ENCODE results near the gene SMIM35.
"Not testable (repeated sequence)": the region's sequence is repeated elsewhere in the genome, so short reads cannot be mapped to it uniquely, and the experiment has no call there.

The SMIM35 gene

DNA sequence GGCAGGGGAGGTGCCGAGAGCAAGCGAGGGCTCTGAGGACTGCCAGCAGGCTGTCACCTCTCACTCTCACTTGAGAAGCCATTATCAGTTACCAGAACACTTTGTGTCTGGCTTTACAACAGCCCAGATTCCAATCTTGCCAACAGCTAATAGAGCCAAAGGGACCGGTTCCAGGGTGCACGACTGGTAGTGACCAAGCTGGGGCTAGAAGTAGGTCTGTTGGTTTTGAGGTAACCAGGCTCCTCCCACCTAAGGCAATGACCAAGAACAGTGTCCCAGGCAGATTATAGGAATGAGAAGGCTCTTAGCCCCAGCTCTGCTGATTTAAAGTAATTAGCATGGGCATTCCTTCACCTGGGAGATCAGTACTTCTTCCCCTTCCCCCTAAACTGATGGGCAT is 107.8 kb downstream of the SMIM35 start:
- Histone ChIP-seq H4K8ac (ENCODE audit: low read depth, low read length) (no peak overlapping the region), H3K4me1 (ENCODE audit: control insufficient read depth in 1 of 2, insufficient read depth in 2 of 2, low read length in 2 of 2) (no peaks in the 10 kb centered on the region), H3K18ac (ENCODE audit: low read length) (no peak overlapping the region), H3K9me3 (ENCODE audit: insufficient read depth, low read depth, low read length) (peaks cover 5% of the 10 kb centered on the region), H3K36me3 (ENCODE audit: control insufficient read depth in 1 of 2, insufficient read depth in 2 of 2, low read length in 2 of 2) (no peaks in the 10 kb centered on the region), H2AK5ac (ENCODE audit: low read length) (no peak overlapping the region), H2BK5ac (ENCODE audit: low read depth, low read length, poor library complexity) (no peak overlapping the region), H3K14ac (ENCODE audit: low read length) (no peak overlapping the region), H3K9ac (ENCODE audit: low read length) (no peak overlapping the region), H2BK12ac (ENCODE audit: low read length) (no peak overlapping the region), H3K23ac (ENCODE audit: low read length) (no peak overlapping the region), H4K12ac (ENCODE audit: low read depth, low read length) (no peak overlapping the region), H3K27ac (ENCODE audit: low read depth, low read length) (no peak overlapping the region), H3K4ac (ENCODE audit: low read depth, low read length) (no peak overlapping the region), H3K27me3 (ENCODE audit: insufficient read depth, low read length) (peaks cover 2% of the 10 kb centered on the region), H3K4me3 (ENCODE audit: low read depth, low read length) (no peak overlapping the region), H3K79me1 (ENCODE audit: low read length) (no peaks in the 10 kb centered on the region), H2BK120ac (ENCODE audit: insufficient read depth, low read length, poor library complexity) (no peak overlapping the region), H3K4me2 (ENCODE audit: low read length) (no peak overlapping the region), H3K79me2 (ENCODE audit: control insufficient read depth, insufficient read depth, low read length, poor library complexity) (no peaks in the 10 kb centered on the region), H4K91ac (ENCODE audit: low read depth, low read length) (no peak overlapping the region), H2AFZ (ENCODE audit: insufficient read depth, low read length, poor library complexity) (no peak overlapping the region)
- peak in 1 of 2 donors; percentile 18 for DNase-seq
- WGBS (ENCODE audit: extremely low coverage, insufficient coverage, insufficient read length): no CpG with 5 or more reads among the region's 4 CpGs

- H3K4me3 ChIP-seq (ENCODE audit: low read depth, low read length); H3K4me1 ChIP-seq (ENCODE audit: control insufficient read depth in 1 of 2, insufficient read depth in 2 of 2, low read length in 2 of 2); H3K14ac ChIP-seq (ENCODE audit: low read length); H4K12ac ChIP-seq (ENCODE audit: low read depth, low read length); H3K79me1 ChIP-seq (ENCODE audit: low read length); H4K91ac ChIP-seq (ENCODE audit: low read depth, low read length); H2AFZ ChIP-seq (ENCODE audit: insufficient read depth, low read length, poor library complexity); H2BK12ac ChIP-seq (ENCODE audit: low read length); H3K4ac ChIP-seq (ENCODE audit: low read depth, low read length); H2BK120ac ChIP-seq (ENCODE audit: insufficient read depth, low read length, poor library complexity); H3K23ac ChIP-seq (ENCODE audit: low read length); H3K9me3 ChIP-seq (ENCODE audit: insufficient read depth, low read depth, low read length); H2AK5ac ChIP-seq (ENCODE audit: low read length); DNase-seq; H3K9ac ChIP-seq (ENCODE audit: low read length); H3K18ac ChIP-seq (ENCODE audit: low read length); H2BK5ac ChIP-seq (ENCODE audit: low read depth, low read length, poor library complexity); H3K4me2 ChIP-seq (ENCODE audit: low read length); H3K27me3 ChIP-seq (ENCODE audit: insufficient read depth, low read length); H3K36me3 ChIP-seq (ENCODE audit: control insufficient read depth in 1 of 2, insufficient read depth in 2 of 2, low read length in 2 of 2); H3K79me2 ChIP-seq (ENCODE audit: control insufficient read depth, insufficient read depth, low read length, poor library complexity); H3K27ac ChIP-seq (ENCODE audit: low read depth, low read length); H4K8ac ChIP-seq (ENCODE audit: low read depth, low read length): not testable (repeated sequence)
- no CpG with 5 or more reads among the region's 36 CpGs for WGBS (ENCODE audit: extremely low coverage, insufficient coverage, insufficient read length)
These were observed 108.4 kb downstream of the SMIM35 start for GRCh38 chr11:117978291-117978910.

DNA sequence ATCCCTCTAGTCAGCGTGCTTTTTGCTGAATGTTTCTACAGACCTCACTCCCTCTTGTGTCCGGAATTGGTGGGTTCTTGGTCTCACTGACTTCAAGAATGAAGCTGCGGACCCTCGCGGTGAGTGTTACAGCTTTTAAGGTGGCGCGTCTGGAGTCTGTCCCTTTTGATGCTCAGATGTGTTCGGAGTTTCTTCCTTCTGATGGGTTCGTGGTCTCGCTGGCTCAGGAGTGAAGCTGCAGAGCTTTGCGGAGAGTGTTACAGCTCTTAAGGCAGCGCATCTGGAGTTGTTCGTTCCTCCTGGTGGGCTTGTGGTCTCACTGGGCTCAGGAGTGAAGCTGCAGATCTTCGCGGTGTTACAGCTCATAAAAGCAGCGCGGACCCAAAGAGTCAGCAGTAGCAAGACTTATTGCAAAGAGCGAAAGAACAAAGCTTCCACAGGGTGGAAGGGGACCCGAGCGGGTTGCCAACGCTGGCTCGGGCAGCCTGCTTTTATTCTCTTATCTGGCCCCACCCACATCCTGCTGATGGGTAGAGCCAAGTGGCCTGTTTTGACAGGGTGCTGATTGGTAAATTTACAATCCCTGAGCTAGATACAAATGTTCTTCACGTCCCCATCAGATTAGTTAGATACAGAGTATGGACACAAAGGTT is 109.0 kb downstream of the SMIM35 start:
- H4K8ac ChIP-seq (ENCODE audit: low read depth, low read length); H3K4ac ChIP-seq (ENCODE audit: low read depth, low read length); H4K12ac ChIP-seq (ENCODE audit: low read depth, low read length); H3K9ac ChIP-seq (ENCODE audit: low read length); H2AFZ ChIP-seq (ENCODE audit: insufficient read depth, low read length, poor library complexity); DNase-seq; H3K18ac ChIP-seq (ENCODE audit: low read length); H2AK5ac ChIP-seq (ENCODE audit: low read length); H3K23ac ChIP-seq (ENCODE audit: low read length); H3K14ac ChIP-seq (ENCODE audit: low read length); H2BK12ac ChIP-seq (ENCODE audit: low read length); H3K27me3 ChIP-seq (ENCODE audit: insufficient read depth, low read length); H3K4me1 ChIP-seq (ENCODE audit: control insufficient read depth in 1 of 2, insufficient read depth in 2 of 2, low read length in 2 of 2); H2BK5ac ChIP-seq (ENCODE audit: low read depth, low read length, poor library complexity); H3K9me3 ChIP-seq (ENCODE audit: insufficient read depth, low read depth, low read length); H3K27ac ChIP-seq (ENCODE audit: low read depth, low read length); H3K4me3 ChIP-seq (ENCODE audit: low read depth, low read length); H3K4me2 ChIP-seq (ENCODE audit: low read length); H3K79me2 ChIP-seq (ENCODE audit: control insufficient read depth, insufficient read depth, low read length, poor library complexity); H4K91ac ChIP-seq (ENCODE audit: low read depth, low read length); H3K79me1 ChIP-seq (ENCODE audit: low read length); H2BK120ac ChIP-seq (ENCODE audit: insufficient read depth, low read length, poor library complexity); H3K36me3 ChIP-seq (ENCODE audit: control insufficient read depth in 1 of 2, insufficient read depth in 2 of 2, low read length in 2 of 2): not testable (repeated sequence)
- no CpG with 5 or more reads among the region's 23 CpGs for WGBS (ENCODE audit: extremely low coverage, insufficient coverage, insufficient read length)

DNA sequence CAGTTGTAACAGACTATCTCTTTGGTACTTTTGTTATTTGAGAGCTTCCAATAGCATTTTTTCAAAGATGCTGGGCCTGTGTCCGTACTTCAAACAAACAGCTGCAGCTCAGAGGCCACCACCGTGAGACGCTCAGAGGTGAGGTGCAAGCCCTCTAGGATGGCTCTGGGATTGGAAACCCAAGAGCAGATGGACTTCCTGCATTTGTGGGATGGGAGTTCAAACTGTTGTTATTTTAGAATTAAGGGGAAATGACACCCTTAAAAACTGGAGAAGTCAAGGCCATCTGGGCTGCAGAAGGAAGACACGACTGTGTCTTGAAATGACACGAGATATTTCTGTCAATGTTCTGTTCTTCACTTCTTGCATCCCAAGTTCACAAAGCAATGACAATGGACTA is 109.7 kb downstream of the SMIM35 start:
- Histone ChIP-seq H3K27me3 (ENCODE audit: insufficient read depth, low read length) (peaks cover 2% of the 10 kb centered on the region), H3K4me2 (ENCODE audit: low read length) (no peak overlapping the region), H3K4ac (ENCODE audit: low read depth, low read length) (no peak overlapping the region), H3K79me2 (ENCODE audit: control insufficient read depth, insufficient read depth, low read length, poor library complexity) (no peaks in the 10 kb centered on the region), H3K9ac (ENCODE audit: low read length) (no peak overlapping the region), H4K91ac (ENCODE audit: low read depth, low read length) (no peak overlapping the region), H4K12ac (ENCODE audit: low read depth, low read length) (no peak overlapping the region), H3K27ac (ENCODE audit: low read depth, low read length) (no peak overlapping the region), H2BK5ac (ENCODE audit: low read depth, low read length, poor library complexity) (no peak overlapping the region), H3K9me3 (ENCODE audit: insufficient read depth, low read depth, low read length) (peaks cover 4% of the 10 kb centered on the region), H3K14ac (ENCODE audit: low read length) (no peak overlapping the region), H2BK120ac (ENCODE audit: insufficient read depth, low read length, poor library complexity) (no peak overlapping the region), H3K18ac (ENCODE audit: low read length) (no peak overlapping the region), H4K8ac (ENCODE audit: low read depth, low read length) (no peak overlapping the region), H3K23ac (ENCODE audit: low read length) (no peak overlapping the region), H3K4me3 (ENCODE audit: low read depth, low read length) (no peak overlapping the region), H2AFZ (ENCODE audit: insufficient read depth, low read length, poor library complexity) (no peak overlapping the region), H3K36me3 (ENCODE audit: control insufficient read depth in 1 of 2, insufficient read depth in 2 of 2, low read length in 2 of 2) (no peaks in the 10 kb centered on the region), H2AK5ac (ENCODE audit: low read length) (no peak overlapping the region), H3K79me1 (ENCODE audit: low read length) (no peaks in the 10 kb centered on the region), H3K4me1 (ENCODE audit: control insufficient read depth in 1 of 2, insufficient read depth in 2 of 2, low read length in 2 of 2) (no peaks in the 10 kb centered on the region), H2BK12ac (ENCODE audit: low read length) (no peak overlapping the region)
- DNase-seq: peak in 1 of 2 donors; percentile 44
- no CpG with 5 or more reads among the region's 5 CpGs for WGBS (ENCODE audit: extremely low coverage, insufficient coverage, insufficient read length)
